Measurements from ENCODE around the gene SFXN1. TPM values are rescaled to one million over a fixed set of nuclear protein-coding genes. Genes with fewer than 3 reads are reported as not detected.

Gene SFXN1
- total and polyA plus RNA-seq, 2 experiments from 2014 or later, result 50.3 to 96.4 TPM

DNA sequence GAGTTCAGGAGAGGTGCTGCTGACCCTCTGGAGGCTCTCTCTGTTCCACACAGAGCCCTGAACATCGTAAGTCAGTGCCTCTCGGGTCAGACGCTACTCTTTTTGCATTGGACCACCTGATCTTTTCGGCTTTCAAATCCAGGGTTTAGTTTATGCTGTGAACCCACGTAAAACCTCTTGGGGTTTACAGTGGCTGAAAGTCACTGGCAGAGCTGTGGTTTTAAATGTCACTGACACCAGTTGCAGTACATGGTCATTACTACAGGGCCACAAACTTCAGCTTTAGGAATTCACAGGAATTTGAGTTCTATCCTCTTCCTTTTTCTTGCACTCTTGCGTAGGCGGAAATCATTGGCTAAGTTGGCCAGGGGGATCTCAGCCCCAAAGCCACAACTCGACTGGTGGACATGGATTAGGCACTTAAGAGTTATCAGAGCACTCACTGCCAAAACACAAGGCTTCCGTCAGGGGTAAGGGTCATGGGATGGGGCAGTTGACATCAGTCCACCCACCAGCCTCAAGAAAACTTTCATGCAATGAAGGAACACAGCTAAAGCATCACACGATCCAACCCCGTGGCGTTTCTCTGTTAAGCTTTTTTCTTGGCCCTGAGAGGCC, 76.9 kb downstream of the SFXN1 start:
- H3K9ac ChIP-seq, result no peak overlapping the region
- no peaks in the 10 kb centered on the region for H3K27me3 ChIP-seq (replicated peaks; ENCODE audit: insufficient read depth)
- no peak overlapping the region for H3K27ac ChIP-seq
- H3F3A ChIP-seq (ENCODE audit: insufficient read depth), result no peaks in the 10 kb centered on the region
- H3K4me3 ChIP-seq, result no peak overlapping the region
- no peak for TF ChIP-seq EZH2phosphoT487 (IDR thresholded peaks at IDR 0.05; ENCODE audit: insufficient read depth, low read depth)
- TF ChIP-seq EZH2 (IDR thresholded peaks at IDR 0.05; ENCODE audit: insufficient read depth, poor library complexity, severe bottlenecking), result no peak
- H2AFZ ChIP-seq, result no peak overlapping the region
- no peak for DNase-seq
- H3K36me3 ChIP-seq (ENCODE audit: low read depth), result no peaks in the 10 kb centered on the region
- H3K4me1 ChIP-seq (ENCODE audit: insufficient read depth), result no peaks in the 10 kb centered on the region
- H3K4me2 ChIP-seq (ENCODE audit: unreplicated experiment), result no peak overlapping the region
- H3K9me2 ChIP-seq (ENCODE audit: insufficient read depth), result no peaks in the 10 kb centered on the region
- no peaks in the 10 kb centered on the region for H3K9me3 ChIP-seq (ENCODE audit: low read depth)
- in situ Hi-C loops (cut with MboI), result no loop called here
- WGBS, 2 experiments (ENCODE audit: low coverage in 1 of 2, low lambda C conversion rate in 2 of 2, missing lambda C conversion rate in 2 of 2), result 36 to 37% methylated on average over 12 of the region's 12 CpGs
- no peaks in the 10 kb centered on the region for H3K79me2 ChIP-seq (ENCODE audit: insufficient read depth)
- no peaks in the 10 kb centered on the region for H4K20me1 ChIP-seq (ENCODE audit: insufficient read depth)

GRCh38 chr5:175556794-175557193, 78.4 kb downstream of the SFXN1 start:
- Histone ChIP-seq H3K27me3 (replicated peaks; ENCODE audit: insufficient read depth) (no peaks in the 10 kb centered on the region), H3K4me3 (no peak overlapping the region), H3F3A (ENCODE audit: insufficient read depth) (no peaks in the 10 kb centered on the region), H3K27ac (no peak overlapping the region), H3K36me3 (ENCODE audit: low read depth) (no peaks in the 10 kb centered on the region), H3K9ac (no peak overlapping the region), H3K9me2 (ENCODE audit: insufficient read depth) (no peaks in the 10 kb centered on the region), H2AFZ (no peak overlapping the region), H3K4me1 (ENCODE audit: insufficient read depth) (no peaks in the 10 kb centered on the region), H3K9me3 (ENCODE audit: low read depth) (no peaks in the 10 kb centered on the region), H3K79me2 (ENCODE audit: insufficient read depth) (no peaks in the 10 kb centered on the region), H3K4me2 (ENCODE audit: unreplicated experiment) (no peak overlapping the region), H4K20me1 (ENCODE audit: insufficient read depth) (no peaks in the 10 kb centered on the region)
- TF ChIP-seq EZH2 (IDR thresholded peaks at IDR 0.05; ENCODE audit: insufficient read depth, poor library complexity, severe bottlenecking) (no peak), EZH2phosphoT487 (IDR thresholded peaks at IDR 0.05; ENCODE audit: insufficient read depth, low read depth) (no peak)
- 47 to 53% methylated on average over 4 of the region's 4 CpGs for WGBS, 2 experiments (ENCODE audit: low coverage in 1 of 2, low lambda C conversion rate in 2 of 2, missing lambda C conversion rate in 2 of 2)
- in situ Hi-C loops (cut with MboI), result no loop called here
- DNase-seq, result no peak

DNA sequence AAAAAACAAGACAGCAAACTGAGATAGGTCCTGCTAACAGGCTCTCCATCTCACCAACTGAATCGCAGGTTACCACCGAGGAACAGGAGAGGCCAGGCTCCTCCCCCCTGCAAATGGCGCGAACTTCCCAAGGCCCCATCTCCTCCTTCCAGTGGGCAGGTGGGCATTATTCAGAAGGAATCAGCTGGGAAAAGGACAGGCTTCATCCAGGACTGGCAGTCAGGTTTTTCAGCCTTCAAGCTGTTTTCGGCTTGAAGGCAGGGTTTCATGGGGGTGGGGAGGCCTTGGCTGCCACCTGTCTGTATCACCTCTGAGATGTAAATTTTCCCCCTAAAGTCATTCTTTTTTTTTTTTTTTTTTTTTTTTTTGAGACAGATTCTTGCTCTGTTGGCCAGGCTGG, 79.4 kb downstream of the SFXN1 start:
- H3K4me1 ChIP-seq (ENCODE audit: insufficient read depth), result no peaks in the 10 kb centered on the region
- H3K9me2 ChIP-seq (ENCODE audit: insufficient read depth), result no peaks in the 10 kb centered on the region
- no peaks in the 10 kb centered on the region for H3K36me3 ChIP-seq (ENCODE audit: low read depth)
- 14 to 21% methylated on average over 5 of the region's 5 CpGs for WGBS, 2 experiments (ENCODE audit: low coverage in 1 of 2, low lambda C conversion rate in 2 of 2, missing lambda C conversion rate in 2 of 2)
- no peaks in the 10 kb centered on the region for H3K9me3 ChIP-seq (ENCODE audit: low read depth)
- H3F3A ChIP-seq (ENCODE audit: insufficient read depth), result no peaks in the 10 kb centered on the region
- H3K79me2 ChIP-seq (ENCODE audit: insufficient read depth), result no peaks in the 10 kb centered on the region
- H3K4me2 ChIP-seq (ENCODE audit: unreplicated experiment), result no peak overlapping the region
- H3K27ac ChIP-seq, result no peak overlapping the region
- H3K4me3 ChIP-seq, result no peak overlapping the region
- no peaks in the 10 kb centered on the region for H4K20me1 ChIP-seq (ENCODE audit: insufficient read depth)
- H3K9ac ChIP-seq, result no peak overlapping the region
- no peak for TF ChIP-seq EZH2 (IDR thresholded peaks at IDR 0.05; ENCODE audit: insufficient read depth, poor library complexity, severe bottlenecking)
- TF ChIP-seq EZH2phosphoT487 (IDR thresholded peaks at IDR 0.05; ENCODE audit: insufficient read depth, low read depth), result no peak
- DNase-seq, result no peak
- in situ Hi-C loops (cut with MboI), result no loop called here
- H2AFZ ChIP-seq, result no peak overlapping the region
- no peaks in the 10 kb centered on the region for H3K27me3 ChIP-seq (replicated peaks; ENCODE audit: insufficient read depth)

GRCh38 chr5:175558801-175559480, 80.6 kb downstream of the SFXN1 start:
- no peak overlapping the region for H3K4me2 ChIP-seq (ENCODE audit: unreplicated experiment)
- 37 to 40% methylated on average over 9 of the region's 9 CpGs for WGBS, 2 experiments (ENCODE audit: low coverage in 1 of 2, low lambda C conversion rate in 2 of 2, missing lambda C conversion rate in 2 of 2)

More at GRCh38 chr5:175558801-175559480, 80.6 kb downstream of the SFXN1 start:
- H3F3A ChIP-seq (ENCODE audit: insufficient read depth), result no peaks in the 10 kb centered on the region
- H3K4me1 ChIP-seq (ENCODE audit: insufficient read depth), result no peaks in the 10 kb centered on the region
- no peak overlapping the region for H3K4me3 ChIP-seq
- in situ Hi-C loops (cut with MboI), result no loop called here
- H3K36me3 ChIP-seq (ENCODE audit: low read depth), result no peaks in the 10 kb centered on the region
- H4K20me1 ChIP-seq (ENCODE audit: insufficient read depth), result no peaks in the 10 kb centered on the region
- H2AFZ ChIP-seq, result no peak overlapping the region
- DNase-seq, result no peak
- no peak overlapping the region for H3K9ac ChIP-seq
- no peaks in the 10 kb centered on the region for H3K9me2 ChIP-seq (ENCODE audit: insufficient read depth)
- no peaks in the 10 kb centered on the region for H3K27me3 ChIP-seq (replicated peaks; ENCODE audit: insufficient read depth)
- H3K27ac ChIP-seq, result no peak overlapping the region
- no peaks in the 10 kb centered on the region for H3K9me3 ChIP-seq (ENCODE audit: low read depth)
- no peak for TF ChIP-seq EZH2phosphoT487 (IDR thresholded peaks at IDR 0.05; ENCODE audit: insufficient read depth, low read depth)
- no peak for TF ChIP-seq EZH2 (IDR thresholded peaks at IDR 0.05; ENCODE audit: insufficient read depth, poor library complexity, severe bottlenecking)
- H3K79me2 ChIP-seq (ENCODE audit: insufficient read depth), result no peaks in the 10 kb centered on the region
